ENCODE results near the gene ZNF784.

Gene ZNF784

DNA sequence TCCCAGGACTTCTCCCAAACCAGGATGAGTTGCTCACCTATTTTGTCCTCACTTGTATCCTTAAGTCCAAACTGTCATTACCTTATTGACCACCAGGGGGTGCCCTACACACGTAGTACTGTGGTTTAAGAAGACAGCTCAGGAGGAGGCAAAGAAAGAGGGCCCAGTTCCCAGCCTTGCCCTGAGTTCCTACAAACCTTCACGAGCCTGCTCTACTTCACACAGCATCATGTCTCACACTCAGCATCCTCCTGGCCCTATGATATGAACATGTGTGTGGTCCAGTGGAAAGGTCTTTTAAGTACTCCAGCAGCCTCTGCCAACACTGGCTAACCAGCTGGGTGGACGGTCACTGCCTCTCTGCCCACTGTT lies 8.1 kb upstream of the ZNF784 start:
- no peak for FAIRE-seq
- TF ChIP-seq POLR2A (IDR thresholded peaks at IDR 0.05; ENCODE audit: low read depth, low read length): no peak
- peak; percentile 86 for DNase-seq (ENCODE audit: insufficient read length, low spot score)

DNA sequence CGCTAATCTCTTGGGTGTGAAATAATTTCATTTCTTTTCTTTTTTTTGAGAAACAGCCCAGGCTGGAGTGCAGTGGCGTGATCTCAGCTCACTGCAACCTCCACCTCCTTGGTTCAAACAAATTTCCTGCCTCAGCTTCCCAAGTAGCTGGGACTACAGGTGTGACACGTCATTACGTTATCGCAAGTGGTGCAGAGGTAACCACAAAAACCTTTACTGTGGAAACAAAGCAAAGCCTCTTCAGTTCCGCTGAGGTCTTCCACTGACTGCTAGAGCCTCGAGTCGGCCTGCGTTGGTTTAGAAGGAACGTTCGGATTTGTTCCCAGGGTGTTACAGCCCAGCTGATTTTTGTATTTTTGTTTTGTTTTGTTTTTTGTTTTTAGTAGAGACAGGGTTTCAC lies 2.0 kb upstream of the ZNF784 start:
- DNase-seq (ENCODE audit: insufficient read length, low spot score) (no peak), FAIRE-seq (no peak)
- no peak for TF ChIP-seq POLR2A (IDR thresholded peaks at IDR 0.05; ENCODE audit: low read depth, low read length)

DNA sequence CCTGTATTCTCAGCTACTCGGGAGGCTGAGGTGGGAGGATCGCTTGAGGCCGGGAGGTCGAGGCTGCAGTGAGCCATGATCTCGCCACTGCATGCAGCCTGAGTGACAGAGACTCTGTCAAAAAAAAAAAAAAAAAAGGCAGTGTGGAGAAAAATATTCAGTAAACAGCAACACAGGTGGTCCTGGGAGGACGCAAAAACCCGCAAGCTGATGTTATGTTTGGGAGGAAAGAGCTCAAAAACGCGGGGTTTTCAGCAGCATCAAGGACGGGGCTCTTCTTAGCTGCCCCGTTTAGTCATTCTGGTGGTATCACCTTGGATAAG lies 599 bp upstream of the ZNF784 start:
- no peak for FAIRE-seq
- no peak for TF ChIP-seq POLR2A (IDR thresholded peaks at IDR 0.05; ENCODE audit: low read depth, low read length)
- DNase-seq (ENCODE audit: insufficient read length, low spot score): no peak

DNA sequence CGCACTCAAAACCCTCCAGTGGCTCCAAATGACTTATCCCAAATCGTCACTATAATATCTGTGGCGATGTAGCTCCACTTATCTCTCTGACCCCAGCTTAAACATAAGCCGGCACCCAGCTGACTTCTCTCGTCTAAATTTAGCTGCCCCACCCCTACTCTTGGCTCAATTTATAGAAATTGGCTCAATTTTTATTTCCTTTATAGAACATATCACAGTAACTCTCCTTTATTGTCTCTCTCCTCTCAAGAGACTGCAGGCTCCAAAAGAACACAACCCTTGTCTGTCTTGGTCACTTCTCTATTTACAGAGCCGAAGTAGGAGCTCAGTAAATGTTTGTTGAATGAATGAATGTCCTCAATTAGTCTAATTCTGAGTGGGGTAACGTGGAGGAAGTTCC lies 805 bp downstream of the ZNF784 start:
- FAIRE-seq: no peak
- no peak for DNase-seq (ENCODE audit: insufficient read length, low spot score)
- TF ChIP-seq POLR2A (IDR thresholded peaks at IDR 0.05; ENCODE audit: low read depth, low read length): no peak

DNA sequence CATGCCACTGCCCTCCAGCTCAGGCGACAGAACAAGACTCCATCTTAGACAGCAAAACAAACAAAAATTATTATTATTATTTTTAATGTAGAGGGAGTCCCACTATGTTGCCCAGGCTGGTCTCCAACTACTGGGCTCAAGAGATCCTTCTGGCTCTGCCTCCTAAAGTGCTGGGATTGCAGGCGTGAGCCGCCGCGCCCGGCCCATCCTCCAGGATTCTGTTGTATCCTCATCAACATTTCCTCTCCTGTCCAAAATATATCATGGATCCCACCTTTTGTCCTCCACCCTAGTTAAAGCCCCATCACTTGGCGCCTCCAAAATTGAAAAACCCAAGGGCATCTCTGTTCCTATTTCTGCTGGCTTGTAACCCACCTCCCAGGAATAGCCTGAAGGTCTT lies 1.2 kb downstream of the ZNF784 start:
- TF ChIP-seq POLR2A (IDR thresholded peaks at IDR 0.05; ENCODE audit: low read depth, low read length): no peak
- no peak for FAIRE-seq
- no peak for DNase-seq (ENCODE audit: insufficient read length, low spot score)

GRCh38 chr19:55622242-55622969 lies 2.0 kb downstream of the ZNF784 start:
- DNase-seq (ENCODE audit: insufficient read length, low spot score): no peak
- TF ChIP-seq POLR2A (IDR thresholded peaks at IDR 0.05; ENCODE audit: low read depth, low read length): no peak
- FAIRE-seq: no peak

GRCh38 chr19:55621673-55622231 lies 2.6 kb downstream of the ZNF784 start:
- no peak for FAIRE-seq
- TF ChIP-seq POLR2A (IDR thresholded peaks at IDR 0.05; ENCODE audit: low read depth, low read length): no peak

GRCh38 chr19:55621205-55621672 lies 3.1 kb downstream of the ZNF784 start:
- TF ChIP-seq POLR2A (IDR thresholded peaks at IDR 0.05; ENCODE audit: low read depth, low read length): 0 out of 2 replicates have a peak, but pooled peaks have one; percentile 26
- FAIRE-seq (no peak), DNase-seq (ENCODE audit: insufficient read length, low spot score) (no peak)

More at GRCh38 chr19:55621673-55622231, 2.6 kb downstream of the ZNF784 start:
- no peak for DNase-seq (ENCODE audit: insufficient read length, low spot score)

- TF ChIP-seq POLR2A (IDR thresholded peaks at IDR 0.05; ENCODE audit: low read depth, low read length): no peak
- no peak for FAIRE-seq
- DNase-seq (ENCODE audit: insufficient read length, low spot score): no peak
Observed at GRCh38 chr19:55620410-55621204, 3.8 kb downstream of the ZNF784 start.

GRCh38 chr19:55619286-55619685 lies 5.1 kb downstream of the ZNF784 start:
- FAIRE-seq (no peak), DNase-seq (ENCODE audit: insufficient read length, low spot score) (no peak)
- no peak for TF ChIP-seq POLR2A (IDR thresholded peaks at IDR 0.05; ENCODE audit: low read depth, low read length)

DNA sequence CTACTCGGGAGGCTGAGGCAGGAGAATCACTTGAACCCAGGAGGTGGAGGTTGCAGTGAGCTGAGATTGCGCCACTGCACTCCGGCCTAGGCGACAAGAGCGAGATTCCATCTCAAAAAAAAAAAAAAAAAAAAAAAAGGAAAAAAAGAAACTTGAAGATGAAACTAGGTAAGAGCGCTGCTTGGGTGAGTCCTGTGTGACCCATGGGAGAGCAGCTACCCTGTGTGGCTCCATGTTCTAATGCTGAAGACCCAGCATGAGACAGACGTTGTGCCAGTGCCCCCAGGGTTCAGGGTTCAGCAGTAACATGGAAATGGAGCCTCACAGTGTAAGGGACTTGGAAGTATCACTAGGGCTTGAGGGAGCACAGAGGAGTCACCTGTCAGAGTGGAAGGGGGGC lies 5.9 kb downstream of the ZNF784 start:
- no peak for DNase-seq (ENCODE audit: insufficient read length, low spot score)
- no peak for TF ChIP-seq POLR2A (IDR thresholded peaks at IDR 0.05; ENCODE audit: low read depth, low read length)
- FAIRE-seq: no peak

DNA sequence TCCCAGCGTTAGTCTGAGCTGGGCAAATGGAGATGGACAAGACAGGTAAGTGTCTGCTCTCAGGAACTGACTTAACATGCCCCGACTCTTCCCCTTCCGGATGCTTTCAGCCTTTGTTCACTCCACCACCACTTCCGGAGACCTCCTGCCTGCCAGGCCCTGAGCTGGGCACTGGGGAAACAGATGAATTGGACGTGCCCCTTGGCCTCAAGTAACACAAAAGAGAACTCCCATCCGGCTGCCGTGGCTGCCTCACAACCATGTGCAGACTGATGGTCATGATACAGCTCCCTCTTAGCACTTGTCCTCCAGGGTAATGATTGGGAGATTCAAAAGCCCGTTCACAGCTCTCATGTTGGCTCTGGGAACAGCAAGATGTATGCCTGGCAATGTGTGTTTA lies 6.9 kb downstream of the ZNF784 start:
- no peak for FAIRE-seq
- DNase-seq (ENCODE audit: insufficient read length, low spot score): no peak
- TF ChIP-seq POLR2A (IDR thresholded peaks at IDR 0.05; ENCODE audit: low read depth, low read length): no peak

DNA sequence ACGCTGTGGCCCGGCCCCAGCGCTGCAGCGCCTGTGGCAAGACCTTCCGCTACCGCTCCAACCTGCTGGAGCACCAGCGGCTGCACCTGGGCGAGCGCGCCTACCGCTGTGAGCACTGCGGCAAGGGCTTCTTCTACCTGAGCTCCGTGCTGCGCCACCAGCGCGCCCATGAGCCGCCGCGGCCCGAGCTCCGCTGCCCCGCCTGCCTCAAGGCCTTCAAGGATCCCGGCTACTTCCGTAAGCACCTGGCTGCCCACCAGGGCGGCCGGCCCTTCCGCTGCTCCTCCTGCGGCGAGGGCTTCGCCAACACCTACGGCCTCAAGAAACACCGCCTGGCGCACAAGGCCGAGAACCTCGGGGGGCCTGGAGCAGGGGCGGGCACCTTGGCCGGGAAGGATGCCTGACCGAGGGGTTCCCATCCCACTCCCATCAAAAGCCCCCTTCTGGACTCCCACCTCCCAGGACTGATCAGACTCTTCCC lies 7.9 kb downstream of the ZNF784 start:
- no peak for DNase-seq (ENCODE audit: insufficient read length, low spot score)
- no peak for FAIRE-seq
- no peak for TF ChIP-seq POLR2A (IDR thresholded peaks at IDR 0.05; ENCODE audit: low read depth, low read length)

DNA sequence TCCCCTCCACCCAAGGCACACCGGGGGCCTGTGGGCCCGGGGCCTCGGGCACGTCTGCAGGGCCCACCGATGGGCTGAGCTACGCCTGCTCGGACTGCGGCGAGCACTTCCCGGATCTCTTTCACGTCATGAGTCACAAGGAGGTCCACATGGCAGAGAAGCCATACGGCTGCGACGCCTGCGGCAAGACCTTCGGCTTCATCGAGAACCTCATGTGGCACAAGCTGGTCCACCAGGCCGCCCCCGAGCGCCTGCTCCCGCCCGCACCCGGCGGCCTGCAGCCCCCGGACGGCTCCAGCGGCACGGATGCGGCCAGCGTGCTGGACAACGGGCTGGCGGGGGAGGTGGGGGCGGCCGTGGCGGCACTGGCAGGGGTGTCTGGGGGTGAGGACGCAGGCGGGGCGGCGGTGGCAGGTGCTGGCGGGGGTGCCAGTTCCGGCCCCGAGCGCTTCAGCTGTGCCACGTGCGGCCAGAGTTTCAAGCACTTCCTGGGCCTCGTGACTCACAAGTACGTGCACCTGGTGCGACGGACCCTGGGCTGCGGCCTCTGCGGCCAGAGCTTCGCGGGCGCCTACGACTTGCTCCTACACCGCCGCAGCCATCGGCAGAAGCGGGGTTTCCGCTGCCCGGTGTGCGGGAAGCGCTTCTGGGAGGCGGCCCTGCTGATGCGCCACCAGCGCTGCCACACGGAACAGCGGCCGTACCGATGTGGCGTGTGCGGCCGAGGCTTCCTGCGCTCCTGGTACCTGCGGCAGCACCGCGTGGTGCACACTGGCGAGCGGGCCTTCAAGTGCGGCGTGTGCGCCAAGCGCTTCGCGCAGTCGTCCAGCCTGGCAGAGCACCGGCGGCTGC lies 8.6 kb downstream of the ZNF784 start:
- TF ChIP-seq POLR2A (IDR thresholded peaks at IDR 0.05; ENCODE audit: low read depth, low read length): no peak
- DNase-seq (ENCODE audit: insufficient read length, low spot score) (no peak), FAIRE-seq (no peak)
